Measurements from ENCODE around the gene TBC1D3I.
"Not testable (repeated sequence)": the region's sequence is repeated elsewhere in the genome, so short reads cannot be mapped to it uniquely, and the experiment has no call there.

TBC1D3I gene

GRCh38 chr17:36206486-36206821, 57.9 kb downstream of the TBC1D3I start:
- DNase-seq (ENCODE audit: low read depth in 2 of 2) = not testable (repeated sequence)

- no peak for DNase-seq (ENCODE audit: low read depth in 2 of 2)
Measured at GRCh38 chr17:36205637-36206485, 58.5 kb downstream of the TBC1D3I start.

- no peak for DNase-seq (ENCODE audit: low read depth in 2 of 2)
Measured at GRCh38 chr17:36204724-36205500, 59.5 kb downstream of the TBC1D3I start.

Data from stimulated activated CD8-positive, alpha-beta memory T cell treated with anti-CD3 and anti-CD28 coated beads, Interleukin-2, amount 100 ng/mL, for 1 hour (primary cell).